NCI-H748 (cell line): ENCODE results near the gene NF2.
A peak's percentile ranks its signal among the peaks of the same experiment; 100 is the strongest.
"Not testable (repeated sequence)": the region's sequence is repeated elsewhere in the genome, so short reads cannot be mapped to it uniquely, and the experiment has no call there.

Experiments
- DNase-seq: peaks from one replicate; lab custom pipeline; 2025; ENCODE audit not compliant: unreplicated experiment; lab: John Stamatoyannopoulos, UW

NF2 gene

DNA sequence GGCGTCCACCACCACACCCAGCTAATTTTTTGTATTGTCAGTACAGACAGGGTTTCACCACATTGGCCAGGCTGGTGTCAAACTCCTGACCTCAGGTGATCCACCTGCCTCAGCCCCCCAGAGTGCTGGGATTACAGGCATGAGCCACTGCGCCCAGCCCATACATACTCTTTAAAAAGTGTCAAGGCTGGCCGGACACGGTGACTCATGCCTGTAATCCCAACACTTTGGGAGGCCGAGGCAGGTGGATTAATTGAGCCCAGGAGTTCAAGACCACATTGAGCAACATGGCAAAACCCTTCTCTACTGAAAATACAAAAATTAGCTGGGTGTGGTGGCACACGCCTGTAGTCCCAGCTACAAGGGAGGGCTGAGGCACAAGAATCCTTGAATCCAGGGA lies 9.0 kb upstream of the NF2 start:
- DNase-seq: not testable (repeated sequence)

DNA sequence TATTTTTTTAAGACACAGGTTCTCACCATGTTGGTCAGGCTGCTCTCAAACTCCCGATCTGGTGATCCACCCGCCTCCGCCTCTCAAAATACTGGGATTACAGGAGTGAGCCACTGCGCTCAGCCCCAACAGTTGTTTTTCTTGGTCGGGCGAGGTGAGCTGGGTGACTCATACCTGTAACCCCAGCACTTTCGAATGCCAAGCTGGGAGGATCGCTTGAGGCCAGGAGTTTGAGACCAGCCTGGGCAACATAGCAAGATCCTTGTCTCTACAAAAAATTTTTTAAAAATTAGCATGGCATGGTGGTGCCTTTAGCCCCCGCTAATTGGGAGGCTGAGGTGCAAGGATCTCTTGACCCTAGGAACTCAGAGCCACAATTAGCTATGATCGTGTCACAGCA lies 7.0 kb upstream of the NF2 start:
- no peak for DNase-seq

DNA sequence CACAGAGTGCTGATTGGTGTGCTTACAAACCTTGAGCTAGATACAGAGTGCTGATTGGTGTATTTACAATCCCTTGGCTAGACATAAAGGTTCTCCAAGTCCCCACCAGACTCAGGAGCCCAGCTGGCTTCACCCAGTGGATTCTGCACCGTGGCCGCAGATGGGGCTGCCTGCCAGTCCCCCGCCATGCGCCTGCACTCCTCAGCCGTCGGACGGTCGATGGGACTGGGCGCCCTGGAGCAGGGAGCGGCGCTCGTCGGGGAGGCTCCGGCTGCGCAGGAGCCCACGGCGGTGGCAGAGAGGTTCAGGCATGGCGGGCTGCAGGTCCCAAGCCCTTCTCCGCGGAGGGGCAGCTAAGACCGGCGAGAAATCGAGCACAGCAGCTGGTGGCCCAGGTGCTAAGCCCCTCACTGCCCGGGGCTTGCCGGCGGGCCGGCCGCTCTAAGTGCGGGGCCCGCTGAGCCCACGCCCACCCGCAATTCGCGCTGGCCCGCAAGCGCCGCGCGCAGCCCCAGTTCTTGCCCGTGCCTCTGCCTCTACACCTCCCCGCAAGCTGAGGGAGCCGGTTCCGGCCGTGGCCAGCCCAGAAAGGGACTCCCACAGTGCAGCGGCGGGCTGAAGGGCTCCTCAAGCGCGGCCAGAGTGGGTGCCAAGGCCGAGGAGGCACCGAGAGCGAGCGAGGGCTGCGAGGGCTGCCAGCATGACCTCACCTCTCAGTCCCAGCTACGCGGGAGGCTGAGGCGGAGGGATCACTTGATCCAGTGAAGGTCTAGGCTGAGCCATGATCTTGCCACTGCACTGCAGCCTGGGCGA lies 5.4 kb upstream of the NF2 start:
- not testable (repeated sequence) for DNase-seq

DNA sequence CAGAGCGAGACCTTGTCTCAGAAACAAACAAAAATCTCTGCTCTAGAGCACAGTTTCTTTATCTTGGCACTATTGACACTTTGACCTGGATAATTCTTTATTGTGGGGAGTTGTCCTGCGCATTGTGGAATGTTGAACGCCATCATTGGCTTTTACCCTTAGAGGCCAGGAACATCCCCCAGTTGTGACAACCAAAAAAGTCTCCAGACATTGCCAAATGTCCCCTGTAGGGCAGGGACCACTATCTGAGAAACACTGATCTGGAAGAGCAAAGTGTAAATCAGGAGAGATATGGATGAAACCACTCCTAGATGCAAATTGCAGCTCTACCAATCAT lies 4.8 kb upstream of the NF2 start:
- no peak for DNase-seq

DNA sequence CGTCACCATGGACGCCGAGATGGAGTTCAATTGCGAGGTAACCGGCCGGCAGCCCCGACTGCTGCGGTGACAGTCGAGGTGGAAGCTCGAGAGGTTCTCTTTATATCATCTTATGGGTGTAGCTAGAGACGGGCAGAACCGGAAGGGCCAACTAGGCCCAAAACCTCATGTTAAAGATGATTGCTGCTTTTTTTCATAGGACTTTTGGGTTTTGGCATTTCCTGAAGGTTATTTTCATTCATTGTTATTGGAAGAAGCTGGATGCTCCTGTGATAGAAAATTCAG lies 585 bp downstream of the NF2 start:
- no peak for DNase-seq

DNA sequence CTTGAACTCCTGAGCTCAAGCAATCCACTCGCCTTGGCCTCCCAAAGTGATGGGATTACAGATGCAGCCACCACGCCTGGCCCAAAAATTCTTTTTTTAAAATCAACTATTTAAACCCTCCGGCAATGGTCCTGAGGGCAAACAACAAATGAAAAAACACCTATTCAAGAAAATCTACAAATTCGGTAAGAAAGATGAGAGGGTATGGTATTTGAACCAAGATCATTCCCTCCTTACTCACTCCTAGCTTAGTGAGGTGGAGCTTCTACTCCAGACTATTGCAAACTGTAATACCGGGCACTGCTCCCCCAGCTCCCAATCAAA lies 2.1 kb downstream of the NF2 start:
- DNase-seq: no peak

DNA sequence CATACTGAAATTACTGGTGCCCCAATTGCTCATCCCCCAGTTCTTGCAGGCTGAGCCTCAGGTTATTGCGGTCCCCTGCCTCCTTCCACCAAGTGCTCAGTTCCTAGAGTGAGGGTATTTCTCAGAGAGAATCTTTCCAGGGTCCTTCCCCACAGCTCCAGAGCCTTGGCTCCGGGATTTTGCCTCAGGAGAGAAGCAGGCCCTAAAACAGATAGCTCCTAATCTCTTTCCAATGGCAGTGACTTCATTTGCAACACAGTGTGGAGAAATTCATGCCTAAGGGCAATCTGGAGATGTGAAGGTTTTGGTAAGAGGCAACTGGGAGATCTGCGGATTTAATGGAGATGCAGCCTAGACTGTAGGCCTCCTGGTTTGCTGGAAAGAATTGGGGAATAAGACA lies 2.9 kb downstream of the NF2 start:
- DNase-seq: no peak

DNA sequence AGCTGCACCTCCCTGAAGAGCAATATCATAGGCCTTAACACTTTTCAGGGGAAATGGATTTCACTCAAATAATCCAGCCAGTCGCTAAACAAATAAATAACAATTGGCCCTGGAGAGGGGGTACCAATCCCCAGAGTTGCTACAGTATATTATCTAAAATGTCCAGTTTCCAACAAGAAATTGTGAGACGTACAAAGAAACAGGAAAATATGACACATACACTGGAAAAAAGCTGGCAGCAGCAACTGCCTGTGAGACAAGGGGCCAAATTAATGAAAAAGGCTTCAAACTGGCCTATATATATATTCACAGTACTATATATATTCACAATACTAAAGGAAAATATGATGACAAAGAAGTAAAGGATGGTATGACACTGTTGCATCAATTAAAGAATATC lies 4.0 kb downstream of the NF2 start:
- DNase-seq: no peak

DNA sequence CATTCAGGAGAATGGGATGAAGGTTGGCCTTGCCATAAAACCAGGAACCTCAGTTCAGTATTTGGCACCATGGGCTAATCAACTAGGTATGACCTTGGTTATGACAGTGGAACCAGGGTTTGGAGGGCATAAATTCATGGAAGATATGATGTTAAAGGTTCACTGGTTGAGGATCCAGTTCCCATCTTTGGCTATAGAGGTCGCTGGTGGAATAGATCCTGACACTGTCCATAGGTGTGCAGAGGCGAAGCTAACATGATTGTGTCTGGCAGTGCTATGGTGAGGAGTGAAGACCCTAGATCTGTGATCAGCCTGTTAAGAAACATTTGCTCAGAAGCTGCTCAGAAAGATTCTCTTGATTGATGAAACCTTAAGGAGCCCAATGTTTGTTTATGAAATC lies 5.7 kb downstream of the NF2 start:
- DNase-seq: peak; percentile 6

DNA sequence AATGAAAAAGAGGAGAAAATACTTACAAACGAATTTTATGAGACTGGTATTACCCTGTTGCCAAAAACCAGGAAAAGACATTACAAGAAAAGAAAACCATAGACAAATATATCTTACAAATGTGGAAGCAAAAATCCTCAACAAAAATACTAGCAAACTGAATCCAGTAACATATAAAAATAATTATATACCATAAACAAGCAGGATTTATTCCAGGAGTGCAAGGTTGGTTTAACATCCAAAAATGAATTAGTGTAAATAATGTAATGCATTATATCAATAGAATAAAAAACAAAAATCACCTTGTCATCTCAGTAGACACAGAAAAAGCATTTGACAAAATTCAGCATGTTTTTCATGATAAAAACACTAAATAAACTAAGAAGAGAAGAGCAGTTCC lies 7.3 kb downstream of the NF2 start:
- no peak for DNase-seq

DNA sequence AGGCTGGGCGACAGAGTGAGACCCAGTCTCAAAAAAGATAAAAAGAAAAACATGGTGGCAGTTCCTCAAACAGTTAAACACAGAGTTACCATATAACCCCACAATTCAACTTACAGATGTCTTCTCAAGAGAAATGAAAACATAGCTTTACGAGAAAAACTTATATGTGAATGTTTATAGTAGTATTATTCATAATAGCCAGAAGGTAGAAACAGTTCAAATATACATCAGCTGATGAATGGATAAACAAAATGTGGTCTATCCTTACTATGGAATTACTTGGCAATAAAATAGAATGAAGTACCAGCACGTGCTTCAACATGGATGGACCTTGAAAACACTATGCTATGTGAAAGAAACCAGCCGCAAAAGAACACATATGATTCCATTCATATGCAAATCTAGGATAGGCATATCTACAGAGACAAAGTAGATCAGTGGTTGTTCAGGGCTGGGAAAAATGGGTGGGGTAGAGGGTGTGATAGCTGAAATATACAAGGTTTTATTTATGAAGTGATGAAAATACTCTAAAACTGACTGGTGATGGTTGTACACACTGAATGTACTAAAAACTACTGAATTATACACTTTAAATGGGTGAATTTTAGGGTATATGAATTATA lies 12.4 kb downstream of the NF2 start:
- DNase-seq: no peak

DNA sequence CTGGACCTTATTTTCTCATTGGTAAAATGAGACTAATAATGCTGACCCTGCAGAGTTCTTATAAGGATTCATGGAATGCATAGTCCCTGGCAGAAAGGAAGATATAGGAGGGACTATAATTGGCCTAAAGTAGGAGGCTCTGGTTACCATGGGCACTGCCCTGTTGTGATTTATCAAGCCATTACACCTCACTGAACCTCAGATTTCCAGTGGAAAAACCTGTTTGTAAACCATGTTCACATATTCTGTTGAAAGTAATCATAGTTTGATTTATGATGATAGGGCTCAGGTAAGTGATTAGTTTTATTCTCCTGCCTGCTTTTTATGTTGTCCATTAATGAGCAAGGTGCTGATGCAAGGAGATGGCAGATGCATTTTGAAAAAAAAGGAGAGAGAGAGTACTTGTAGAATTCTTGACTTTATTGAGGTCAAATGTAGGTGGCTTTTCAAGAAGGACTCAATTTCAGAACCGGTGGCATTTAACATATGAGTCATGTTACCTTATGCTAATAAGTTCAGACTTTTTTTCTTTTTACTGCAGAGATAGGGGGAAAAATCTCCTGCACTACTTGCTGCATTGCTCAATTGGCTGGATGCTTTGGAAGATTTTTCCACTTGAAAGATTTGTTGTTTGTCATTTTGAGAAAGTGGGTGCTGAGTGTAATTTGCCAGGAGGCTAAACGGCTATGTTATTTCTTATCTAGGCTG lies 14.6 kb downstream of the NF2 start:
- DNase-seq: peak; percentile 63

DNA sequence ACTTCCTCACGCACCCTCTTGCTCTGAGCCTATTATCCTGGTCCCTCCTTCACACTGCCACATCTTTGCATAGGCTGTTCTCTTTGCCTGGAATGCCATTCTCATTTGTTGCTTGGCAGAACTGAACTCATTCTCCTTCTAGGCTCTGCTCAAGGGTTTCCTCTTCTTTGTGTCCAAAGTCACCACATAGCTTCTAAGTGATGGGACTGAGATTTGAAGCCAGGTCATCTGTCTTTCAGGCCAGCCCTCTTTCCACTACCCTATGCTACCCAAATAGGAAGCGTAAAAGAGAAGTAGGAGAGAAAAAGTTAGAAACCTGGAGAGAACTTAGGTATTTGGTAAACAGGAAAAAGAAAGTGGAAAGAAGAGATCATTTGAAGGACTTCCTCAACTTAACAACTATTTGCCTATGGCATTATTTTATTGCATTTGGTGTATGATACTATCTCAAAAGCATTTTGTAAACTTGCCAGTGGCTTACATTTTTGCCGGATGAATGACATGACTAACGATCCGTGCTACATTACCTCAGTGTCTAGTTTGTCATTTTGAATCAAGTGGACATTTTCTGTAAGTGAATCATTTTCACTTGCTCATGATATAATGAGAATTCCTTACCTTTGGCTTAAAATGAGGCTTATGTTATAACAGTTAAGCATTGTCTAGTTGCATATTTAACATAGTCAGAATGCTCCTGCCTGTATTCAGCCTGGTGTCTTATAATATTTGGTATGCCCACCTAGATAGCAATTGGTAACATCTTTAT lies 18.5 kb downstream of the NF2 start:
- DNase-seq: no peak

DNA sequence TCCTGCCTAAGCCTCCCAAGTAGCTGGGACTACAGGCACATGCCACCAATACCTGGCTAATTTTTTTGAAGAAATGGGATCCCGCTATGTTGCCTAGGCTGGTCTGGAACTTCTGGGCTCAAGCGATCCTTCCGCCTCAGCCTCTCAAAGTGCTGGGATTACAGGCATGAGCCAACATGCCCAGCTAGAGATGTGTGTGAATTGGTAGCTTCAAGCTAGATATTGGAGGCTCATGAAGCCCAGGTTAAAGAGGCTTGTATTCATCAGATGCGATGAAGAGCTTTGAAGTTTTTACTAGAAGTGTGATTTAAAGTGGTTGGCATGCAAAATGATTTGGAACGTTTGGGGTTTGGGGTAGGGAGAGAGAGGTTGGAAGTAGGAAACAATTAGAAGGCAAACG lies 19.6 kb downstream of the NF2 start:
- no peak for DNase-seq

DNA sequence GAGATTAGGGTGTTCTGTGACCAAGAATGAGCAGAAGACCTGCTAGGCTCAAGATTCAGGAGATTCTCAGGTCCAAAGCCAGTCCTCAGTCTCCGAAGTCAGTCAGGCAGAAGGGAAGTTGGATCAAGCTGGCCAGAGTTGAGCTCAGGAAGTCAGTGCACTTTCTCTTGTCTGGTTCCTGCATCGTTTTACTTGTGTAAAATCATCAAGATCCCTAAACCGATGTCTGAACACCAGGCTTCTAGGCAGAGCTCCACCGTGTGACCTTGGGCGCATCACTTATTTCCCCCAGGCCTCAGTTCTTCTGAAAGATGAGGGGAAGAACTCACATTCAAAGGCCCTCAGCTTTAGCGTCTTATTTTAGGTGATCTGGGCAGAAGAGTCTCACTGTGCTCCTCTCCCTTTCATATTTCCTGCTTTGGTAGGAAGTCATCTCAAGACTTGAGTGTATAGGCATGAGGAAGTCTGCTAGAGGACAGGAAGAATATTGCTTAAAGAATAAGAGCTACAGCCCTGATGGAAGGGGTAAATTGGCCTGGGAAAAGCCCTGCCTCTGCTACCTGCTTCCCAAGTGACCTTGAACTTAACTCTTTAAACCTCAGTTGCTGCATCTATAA lies 20.2 kb downstream of the NF2 start:
- DNase-seq: no peak

DNA sequence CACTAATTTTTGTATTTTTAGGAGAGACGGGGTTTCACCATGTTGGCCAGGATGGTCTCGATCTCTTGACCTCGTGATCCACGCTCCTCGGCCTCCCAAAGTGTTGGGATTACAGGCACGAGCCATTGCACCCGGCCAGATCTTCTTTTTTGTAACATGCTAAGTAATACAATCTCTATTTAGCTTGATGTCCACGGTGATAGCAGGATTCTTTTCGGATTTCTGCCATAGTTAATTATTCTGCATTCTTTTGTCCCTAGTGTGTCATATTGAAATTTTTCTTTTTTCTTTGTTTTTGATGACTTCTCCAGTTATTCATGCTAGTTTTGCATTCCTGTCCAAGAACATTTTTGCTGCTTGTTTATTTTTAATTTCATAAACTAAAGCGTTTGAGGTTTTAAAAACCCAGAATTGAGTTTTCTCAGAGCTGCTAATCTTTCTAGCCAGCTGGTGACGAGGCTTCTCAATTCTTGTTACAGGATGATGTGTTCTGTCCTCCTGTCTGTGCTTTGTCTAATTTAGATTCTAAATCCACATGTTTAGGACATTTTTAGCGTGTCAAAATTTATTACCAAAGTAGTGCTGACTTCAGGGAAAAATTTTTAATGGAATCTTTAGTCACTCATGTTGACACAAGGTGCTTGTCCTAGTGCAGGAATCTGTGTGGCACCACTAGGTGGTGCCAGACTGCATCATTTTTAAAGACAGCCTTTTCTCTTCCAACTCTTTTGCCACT lies 21.8 kb downstream of the NF2 start:
- peak; percentile 39 for DNase-seq

DNA sequence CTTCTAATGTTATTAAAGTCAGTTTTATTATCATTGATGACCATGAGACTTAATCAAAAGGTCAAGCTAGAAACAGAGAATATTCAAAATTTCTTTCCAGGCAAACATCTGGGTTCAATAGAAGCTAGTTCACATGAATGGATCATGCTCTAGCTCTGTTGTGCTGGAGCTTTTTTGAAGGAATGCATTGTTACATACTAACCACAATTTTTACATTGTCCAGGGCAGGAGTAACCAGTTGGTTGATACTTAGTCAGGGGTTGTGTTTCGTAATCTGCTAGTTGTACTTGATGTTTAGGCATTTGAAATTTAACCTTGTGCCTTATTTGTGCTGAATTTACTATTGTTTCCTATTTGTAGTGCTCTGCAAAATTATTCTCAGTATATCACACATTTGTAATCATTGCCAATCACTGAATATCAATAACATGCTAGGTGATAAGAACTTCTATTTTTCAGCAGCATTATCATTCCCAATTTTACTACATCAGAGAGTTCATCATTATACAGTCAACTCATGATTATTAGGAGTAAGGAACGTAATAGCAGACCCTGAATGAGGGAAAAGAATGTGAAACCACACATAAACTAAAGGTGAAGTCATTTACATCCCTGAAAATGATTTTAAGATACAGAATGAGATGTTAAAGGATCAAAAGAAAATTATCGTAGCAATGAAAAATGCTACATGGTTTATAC lies 23.2 kb downstream of the NF2 start:
- DNase-seq: no peak

DNA sequence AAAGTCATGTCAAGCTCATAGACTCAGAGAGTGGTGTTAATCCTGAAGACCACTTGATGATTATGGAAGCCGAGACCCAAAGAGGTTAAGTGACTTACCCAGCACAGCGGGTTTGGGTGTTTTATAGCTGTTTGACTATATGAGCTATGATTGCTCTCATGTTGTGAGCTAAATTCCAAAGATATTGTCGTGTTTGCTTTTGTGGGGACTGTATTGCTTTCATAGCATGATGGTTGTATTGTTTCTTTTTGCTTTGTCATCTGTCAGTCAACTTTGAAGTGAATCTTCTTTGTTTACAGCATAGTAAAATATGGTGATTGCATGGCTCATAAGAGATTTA lies 23.7 kb downstream of the NF2 start:
- no peak for DNase-seq

DNA sequence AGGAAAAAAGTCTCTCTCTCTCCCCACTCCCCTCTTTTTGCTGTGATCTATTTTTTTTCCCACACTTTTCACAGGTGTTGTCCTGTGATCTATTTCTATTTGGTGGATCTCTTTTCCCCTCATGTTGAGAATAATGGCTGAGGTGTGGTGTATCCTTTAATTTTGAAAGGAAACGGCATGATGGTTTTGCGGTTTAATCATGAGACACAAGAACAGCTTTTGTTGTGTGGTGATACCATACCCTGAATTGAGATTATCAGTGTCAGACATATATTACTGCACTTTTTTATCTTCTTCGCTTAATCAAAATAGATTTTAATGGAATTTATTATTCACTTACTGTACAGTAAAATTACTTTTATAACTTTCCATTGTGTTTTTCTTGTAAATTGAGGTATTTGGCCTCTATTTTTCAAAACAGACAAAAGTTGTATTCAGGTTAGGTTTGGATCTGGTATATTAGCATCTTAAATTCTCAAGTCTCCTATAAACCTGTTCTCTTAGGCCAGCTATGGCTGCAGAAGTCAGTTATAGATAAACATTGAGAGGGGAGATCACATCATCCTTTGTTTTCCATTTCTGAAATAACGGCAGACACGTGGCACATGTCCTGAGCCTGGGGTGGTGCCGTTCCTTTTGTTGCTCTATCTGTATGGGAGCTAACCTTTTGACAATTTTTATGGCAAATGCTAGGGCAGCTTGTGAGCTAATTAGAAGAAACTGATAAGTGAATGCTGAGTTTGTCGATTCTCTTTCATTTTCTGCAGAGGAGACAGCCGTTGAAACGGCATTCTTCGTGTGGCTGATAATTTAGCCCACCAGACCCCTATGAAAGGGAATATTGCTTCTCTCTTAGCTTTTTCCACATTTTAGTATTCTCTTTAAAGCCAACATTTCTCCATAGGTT lies 25.8 kb downstream of the NF2 start:
- DNase-seq: no peak
